DOHH2 (cell line): ENCODE measurements around the gene C4A.

Experiments used
- H3F3A ChIP-seq: fragments of 200-600 bp; sonication (generic), shearing (Covaris generic); 2 replicates; pipeline ENCODE4 v1.6.0; 2016; ENCODE audit warnings: antibody characterized with exemption, mild to moderate bottlenecking; ENCODE audit not compliant: control insufficient read depth, insufficient read depth
- H3K27ac ChIP-seq: fragments of 200-600 bp; sonication (generic); 2 replicates; pipeline ENCODE4 v1.5.1; 2014; ENCODE audit warnings: low read depth, mild to moderate bottlenecking, low read length, moderate library complexity
- H3K27me3 ChIP-seq: fragments of 200-600 bp; sonication (generic); 2 replicates; pipeline ENCODE4 v1.6.1; 2014; ENCODE audit warnings: mild to moderate bottlenecking, low read length, mixed read lengths; ENCODE audit not compliant: control insufficient read depth
- H3K36me3 ChIP-seq: fragments of 200-600 bp; sonication (generic); 2 replicates; pipeline ENCODE4 v1.6.1; 2014; ENCODE audit warnings: mild to moderate bottlenecking, low read length, moderate library complexity, mixed read lengths; ENCODE audit not compliant: control insufficient read depth
- H3K4me1 ChIP-seq: fragments of 200-600 bp; sonication (generic); 2 replicates; pipeline ENCODE4 v1.6.1; 2014; ENCODE audit warnings: mild to moderate bottlenecking, low read length, mixed read lengths; ENCODE audit not compliant: control insufficient read depth
- H3K4me2 ChIP-seq: fragments of 200-600 bp; sonication (generic); 2 replicates; pipeline ENCODE4 v1.6.0; 2014; ENCODE audit warnings: mild to moderate bottlenecking, low read length, moderate library complexity
- H3K4me3 ChIP-seq: fragments of 200-600 bp; sonication (generic); 2 replicates; pipeline ENCODE4 v1.5.1; 2014; ENCODE audit warnings: mild to moderate bottlenecking, low read length, mixed read lengths
- H3K79me2 ChIP-seq: fragments of 200-600 bp; sonication (generic); 2 replicates; pipeline ENCODE4 v1.6.1; 2014; ENCODE audit warnings: mild to moderate bottlenecking, low read length, mixed read lengths; ENCODE audit not compliant: control insufficient read depth
- H3K9me2 ChIP-seq: fragments of 200-600 bp; sonication (generic); replicated peaks from 2 replicates; pipeline ENCODE4 v1.6.1; 2014; ENCODE audit warnings: mild to moderate bottlenecking, low read length, mixed read lengths; ENCODE audit not compliant: control insufficient read depth
- H3K9me3 ChIP-seq: fragments of 200-600 bp; sonication (generic); 2 replicates; pipeline ENCODE4 v1.6.1; 2014; ENCODE audit warnings: antibody characterized with exemption, low read length, mixed read lengths; ENCODE audit not compliant: control insufficient read depth, insufficient read depth
- H4K20me1 ChIP-seq: fragments of 200-600 bp; sonication (generic); 2 replicates; pipeline ENCODE4 v1.6.0; 2014; ENCODE audit warnings: low read depth, mild to moderate bottlenecking, antibody characterized with exemption, low read length, moderate library complexity; ENCODE audit not compliant: control insufficient read depth, insufficient read depth
- CTCF ChIP-seq: fragments of 200-600 bp; sonication (generic); IDR thresholded peaks from one replicate; pipeline ENCODE4 v1.5.1; 2014; ENCODE audit warnings: antibody characterized with exemption, mild to moderate bottlenecking, low read depth, low read length; ENCODE audit not compliant: poor library complexity, severe bottlenecking
- EZH2phosphoT487 ChIP-seq: fragments of 200-600 bp; sonication (generic); IDR thresholded peaks from 2 replicates; pipeline ENCODE4 v1.6.1; 2017; ENCODE audit warnings: borderline replicate concordance, mild to moderate bottlenecking, antibody characterized with exemption, low read length, moderate library complexity, mixed read lengths

The C4A gene

GRCh38 chr6:31935823-31936222 lies 46.0 kb upstream of the C4A start:
- no peaks in the 10 kb centered on the region for H3K9me3 ChIP-seq
- no peaks in the 10 kb centered on the region for H4K20me1 ChIP-seq
- H3K4me1 ChIP-seq = no peaks in the 10 kb centered on the region
- H3K27me3 ChIP-seq = no peaks in the 10 kb centered on the region
- no peaks in the 10 kb centered on the region for H3K36me3 ChIP-seq
- TF ChIP-seq EZH2phosphoT487 (no peak), CTCF (no peak)
- H3K9me2 ChIP-seq = no peaks in the 10 kb centered on the region
- H3K4me2 ChIP-seq = no peak overlapping the region
- no peak overlapping the region for H3K4me3 ChIP-seq
- no peaks in the 10 kb centered on the region for H3F3A ChIP-seq
- H3K79me2 ChIP-seq = no peaks in the 10 kb centered on the region
- no peak overlapping the region for H3K27ac ChIP-seq

GRCh38 chr6:31940256-31940664 lies 41.6 kb upstream of the C4A start:
- Histone ChIP-seq H3K4me3 (no peak overlapping the region), H3K27me3 (peaks cover 3% of the 10 kb centered on the region; the same call in 1 of the 2 replicates), H3K27ac (no peak overlapping the region), H3K9me2 (no peaks in the 10 kb centered on the region), H3K36me3 (no peaks in the 10 kb centered on the region), H3F3A (no peaks in the 10 kb centered on the region), H3K4me2 (no peak overlapping the region), H3K9me3 (no peaks in the 10 kb centered on the region), H3K4me1 (no peaks in the 10 kb centered on the region), H4K20me1 (no peaks in the 10 kb centered on the region), H3K79me2 (no peaks in the 10 kb centered on the region)
- TF ChIP-seq EZH2phosphoT487 (no peak), CTCF (no peak)

GRCh38 chr6:31943742-31944141 lies 38.1 kb upstream of the C4A start:
- Histone ChIP-seq H3K9me3 (no peaks in the 10 kb centered on the region), H3K79me2 (no peaks in the 10 kb centered on the region), H3K9me2 (no peaks in the 10 kb centered on the region), H3K27ac (no peak overlapping the region), H3F3A (no peaks in the 10 kb centered on the region), H3K36me3 (no peaks in the 10 kb centered on the region), H3K4me1 (no peaks in the 10 kb centered on the region), H4K20me1 (no peaks in the 10 kb centered on the region), H3K27me3 (peaks cover 3% of the 10 kb centered on the region; the same call in 1 of the 2 replicates), H3K4me2 (no peak overlapping the region), H3K4me3 (no peak overlapping the region)
- TF ChIP-seq CTCF (no peak), EZH2phosphoT487 (no peak)

- Histone ChIP-seq H3F3A (no peaks in the 10 kb centered on the region), H4K20me1 (no peaks in the 10 kb centered on the region), H3K36me3 (no peaks in the 10 kb centered on the region), H3K4me3 (no peak overlapping the region), H3K9me3 (no peaks in the 10 kb centered on the region), H3K27me3 (peaks cover 3% of the 10 kb centered on the region; the same call in 1 of the 2 replicates), H3K79me2 (no peaks in the 10 kb centered on the region), H3K9me2 (no peaks in the 10 kb centered on the region), H3K4me1 (no peaks in the 10 kb centered on the region), H3K27ac (no peak overlapping the region), H3K4me2 (no peak overlapping the region)
- TF ChIP-seq CTCF = no peak
- TF ChIP-seq EZH2phosphoT487 = no peak
These were observed 36.7 kb upstream of the C4A start for GRCh38 chr6:31945154-31945506.
